Measurements from ENCODE around the gene NFRKB.

- TF ChIP-seq, protein P1, sequence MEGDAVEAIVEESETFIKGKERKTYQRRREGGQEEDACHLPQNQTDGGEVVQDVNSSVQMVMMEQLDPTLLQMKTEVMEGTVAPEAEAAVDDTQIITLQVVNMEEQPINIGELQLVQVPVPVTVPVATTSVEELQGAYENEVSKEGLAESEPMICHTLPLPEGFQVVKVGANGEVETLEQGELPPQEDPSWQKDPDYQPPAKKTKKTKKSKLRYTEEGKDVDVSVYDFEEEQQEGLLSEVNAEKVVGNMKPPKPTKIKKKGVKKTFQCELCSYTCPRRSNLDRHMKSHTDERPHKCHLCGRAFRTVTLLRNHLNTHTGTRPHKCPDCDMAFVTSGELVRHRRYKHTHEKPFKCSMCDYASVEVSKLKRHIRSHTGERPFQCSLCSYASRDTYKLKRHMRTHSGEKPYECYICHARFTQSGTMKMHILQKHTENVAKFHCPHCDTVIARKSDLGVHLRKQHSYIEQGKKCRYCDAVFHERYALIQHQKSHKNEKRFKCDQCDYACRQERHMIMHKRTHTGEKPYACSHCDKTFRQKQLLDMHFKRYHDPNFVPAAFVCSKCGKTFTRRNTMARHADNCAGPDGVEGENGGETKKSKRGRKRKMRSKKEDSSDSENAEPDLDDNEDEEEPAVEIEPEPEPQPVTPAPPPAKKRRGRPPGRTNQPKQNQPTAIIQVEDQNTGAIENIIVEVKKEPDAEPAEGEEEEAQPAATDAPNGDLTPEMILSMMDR (IDR thresholded peaks at IDR 0.05) = no peak
- TF ChIP-seq POLR2A (IDR thresholded peaks at IDR 0.05) (no peak), EP300 (IDR thresholded peaks at IDR 0.05) (no peak)
Observed at GRCh38 chr11:129935723-129936122, 40.3 kb upstream of the NFRKB start.

All from tibial nerve (tissue), 4 donors.